Embryonic facial prominence (tissue), 1 donor: Measurements from ENCODE around the gene TMEM139.

Source experiments
- DNase-seq: peaks from one replicate; pipeline ENCODE4 v3.0.0-alpha.2; 2016; ENCODE audit errors: extremely low spot score

Gene TMEM139

GRCh38 chr7:143323653-143324052 is 38.9 kb downstream of the TMEM139 start:
- no peak for DNase-seq

- DNase-seq: no peak
These were observed 40.5 kb downstream of the TMEM139 start for GRCh38 chr7:143325240-143325639.

GRCh38 chr7:143327903-143328302 is 43.1 kb downstream of the TMEM139 start:
- DNase-seq: no peak

GRCh38 chr7:143329471-143330170 is 44.9 kb downstream of the TMEM139 start:
- DNase-seq: no peak

GRCh38 chr7:143331179-143331801 is 46.5 kb downstream of the TMEM139 start:
- no peak for DNase-seq

GRCh38 chr7:143334244-143334643 is 49.5 kb downstream of the TMEM139 start:
- no peak for DNase-seq

- DNase-seq: no peak
These were observed 52.5 kb downstream of the TMEM139 start for GRCh38 chr7:143337216-143337615.
